Glomerular visceral epithelial cell (primary cell): ENCODE measurements around the gene CCL25.
A peak's percentile ranks its signal among the peaks of the same experiment; 100 is the strongest.
"Not testable (repeated sequence)": the region's sequence is repeated elsewhere in the genome, so short reads cannot be mapped to it uniquely, and the experiment has no call there.

Experiments
- DNase-seq: peaks from one replicate; pipeline ENCODE4 v3.0.0-alpha.2; 2016; ENCODE audit errors: extremely low spot score

The CCL25 gene

GRCh38 chr19:8052464-8052859 is at the start of gene CCL25:
Gene CCL25, plus strand, starts transcription at chr19:8052760. Its CDS starts 290 bp downstream, at chr19:8053050.
- DNase-seq: no peak

GRCh38 chr19:8004001-8004400 is 48.6 kb upstream of the CCL25 start:
- no peak for DNase-seq

GRCh38 chr19:8004723-8005513 is 47.6 kb upstream of the CCL25 start:
- peak; percentile 32 for DNase-seq

GRCh38 chr19:8005534-8006256 is 46.9 kb upstream of the CCL25 start, which contains the start of gene ELAVL1:
Gene ELAVL1, minus strand, starts transcription at chr19:8005641. Its CDS starts 13,826 bp downstream, at chr19:7991815.
- peak; percentile 92 for DNase-seq

GRCh38 chr19:8017808-8018207 is 34.8 kb upstream of the CCL25 start:
- DNase-seq: no peak

- DNase-seq: no peak
Measured at GRCh38 chr19:8020681-8021080, 31.9 kb upstream of the CCL25 start.

- no peak for DNase-seq
Measured at GRCh38 chr19:8021374-8021773, 31.2 kb upstream of the CCL25 start.

GRCh38 chr19:8022275-8022674 is 30.3 kb upstream of the CCL25 start:
- no peak for DNase-seq

GRCh38 chr19:8023371-8023770 is 29.2 kb upstream of the CCL25 start:
- no peak for DNase-seq

GRCh38 chr19:8024256-8024655 is 28.3 kb upstream of the CCL25 start:
- DNase-seq: not testable (repeated sequence)

GRCh38 chr19:8025316-8025715 is 27.2 kb upstream of the CCL25 start:
- DNase-seq: no peak

- no peak for DNase-seq
Measured at GRCh38 chr19:8028951-8029491, 23.5 kb upstream of the CCL25 start.

- DNase-seq: no peak
Measured at GRCh38 chr19:8030960-8031359, 21.6 kb upstream of the CCL25 start.

GRCh38 chr19:8033287-8034177 is 19.0 kb upstream of the CCL25 start:
- not testable (repeated sequence) for DNase-seq

- DNase-seq: no peak
Measured at GRCh38 chr19:8034178-8034525, 18.4 kb upstream of the CCL25 start.

GRCh38 chr19:8036434-8037099 is 16.0 kb upstream of the CCL25 start:
- no peak for DNase-seq

- DNase-seq: no peak
Measured at GRCh38 chr19:8038815-8039214, 13.7 kb upstream of the CCL25 start.

GRCh38 chr19:8039231-8039630 is 13.3 kb upstream of the CCL25 start:
- no peak for DNase-seq

GRCh38 chr19:8041531-8041931 is 11.0 kb upstream of the CCL25 start:
- no peak for DNase-seq

- no peak for DNase-seq
Measured at GRCh38 chr19:8042900-8043299, 9.7 kb upstream of the CCL25 start.

GRCh38 chr19:8044018-8044417 is 8.5 kb upstream of the CCL25 start:
- no peak for DNase-seq
